GM21737 (cell line): Measurements from ENCODE around the gene CCL22.
A peak's percentile ranks its signal among the peaks of the same experiment; 100 is the strongest.

ENCODE experiments used
- ATAC-seq: cut with Tn5 transposase; IDR thresholded peaks from one replicate; pipeline ENCODE4 v1.9.1; 2021; ENCODE audit warnings: mild to moderate bottlenecking, moderate library complexity; ENCODE audit not compliant: unreplicated experiment

Gene CCL22

GRCh38 chr16:57345666-57346204 lies 12.8 kb upstream of the CCL22 start:
- no peak for ATAC-seq

- no peak for ATAC-seq
These were observed 10.7 kb upstream of the CCL22 start for GRCh38 chr16:57347858-57348257.

- no peak for ATAC-seq
These were observed 10.3 kb upstream of the CCL22 start for GRCh38 chr16:57348327-57348726.

GRCh38 chr16:57349212-57350031 lies 9.2 kb upstream of the CCL22 start:
- ATAC-seq = peak; percentile 83

- no peak for ATAC-seq
These were observed 5.9 kb upstream of the CCL22 start for GRCh38 chr16:57352636-57353047.

GRCh38 chr16:57354311-57354710 lies 4.3 kb upstream of the CCL22 start:
- no peak for ATAC-seq

- ATAC-seq = no peak
These were observed 2.6 kb upstream of the CCL22 start for GRCh38 chr16:57355898-57356414.

GRCh38 chr16:57356547-57356946 lies 2.0 kb upstream of the CCL22 start:
- ATAC-seq = no peak

- ATAC-seq = no peak
These were observed 1.1 kb upstream of the CCL22 start for GRCh38 chr16:57357330-57358085.

GRCh38 chr16:57358086-57358420 lies 530 bp upstream of the CCL22 start:
- ATAC-seq = no peak

GRCh38 chr16:57360321-57360935 lies 1.8 kb downstream of the CCL22 start:
- no peak for ATAC-seq

GRCh38 chr16:57361404-57361803 lies 2.8 kb downstream of the CCL22 start:
- no peak for ATAC-seq

- no peak for ATAC-seq
These were observed 5.6 kb downstream of the CCL22 start for GRCh38 chr16:57364143-57364542.

GRCh38 chr16:57366544-57367040 lies 8.0 kb downstream of the CCL22 start:
- no peak for ATAC-seq

GRCh38 chr16:57367116-57367752 lies 8.7 kb downstream of the CCL22 start:
- no peak for ATAC-seq

- no peak for ATAC-seq
These were observed 13.2 kb downstream of the CCL22 start for GRCh38 chr16:57371494-57372371.

GRCh38 chr16:57372372-57373116 lies 14.0 kb downstream of the CCL22 start, which contains the start of gene CX3CL1:
Gene CX3CL1 (plus strand): TSS chr16:57372490. CDS start chr16:57372569, 79 bp downstream.
- no peak for ATAC-seq

- ATAC-seq = no peak
These were observed 14.7 kb downstream of the CCL22 start for GRCh38 chr16:57373117-57373947.
